Astrocyte of the cerebellum (primary cell): ENCODE measurements around the gene DIP2C.
A peak's percentile ranks its signal among the peaks of the same experiment; 100 is the strongest.

Experiments
- DNase-seq: peaks from one replicate; pipeline ENCODE4 v3.0.0-alpha.2; 2011; ENCODE audit warnings: low read depth
- H3K4me3 ChIP-seq: 2 replicates; pipeline ENCODE4 v1.5.1; 2011; ENCODE audit warnings: mild to moderate bottlenecking, low read depth, low read length, moderate library complexity
- in situ Hi-C: cut with HindIII; loops from 2 replicates; pipeline ENCODE4 v1.10.0; 2017; ENCODE audit warnings: low sequenced_read_pairs
- TF ChIP-seq, protein P1 (sequence below): IDR thresholded peaks from 2 replicates; pipeline ENCODE4 v1.5.1; 2012; ENCODE audit warnings: low read length, low read depth, moderate library complexity, mild to moderate bottlenecking; ENCODE audit errors: missing control alignments

Gene DIP2C

DNA sequence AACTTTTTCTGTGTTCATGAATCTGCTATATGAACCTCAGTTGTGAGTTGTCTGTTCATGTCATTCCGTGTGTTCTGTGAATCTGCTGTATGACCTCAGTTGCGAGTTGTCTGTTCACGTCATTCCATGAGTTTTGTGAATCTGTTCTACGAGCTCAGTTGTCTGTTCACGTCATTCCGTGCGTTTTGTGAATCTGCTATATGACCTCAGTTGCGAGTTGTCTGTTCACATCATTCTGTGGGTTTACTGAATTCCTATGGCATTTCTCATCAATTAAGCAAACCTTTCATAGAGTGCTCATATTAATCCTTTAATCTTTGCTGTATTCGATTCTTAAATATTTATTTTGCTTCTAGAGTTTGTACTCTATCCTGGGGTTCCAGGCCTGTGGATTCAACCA is 150.6 kb downstream of the DIP2C start:
- in situ Hi-C loops: no loop called here
- TF ChIP-seq, protein P1, sequence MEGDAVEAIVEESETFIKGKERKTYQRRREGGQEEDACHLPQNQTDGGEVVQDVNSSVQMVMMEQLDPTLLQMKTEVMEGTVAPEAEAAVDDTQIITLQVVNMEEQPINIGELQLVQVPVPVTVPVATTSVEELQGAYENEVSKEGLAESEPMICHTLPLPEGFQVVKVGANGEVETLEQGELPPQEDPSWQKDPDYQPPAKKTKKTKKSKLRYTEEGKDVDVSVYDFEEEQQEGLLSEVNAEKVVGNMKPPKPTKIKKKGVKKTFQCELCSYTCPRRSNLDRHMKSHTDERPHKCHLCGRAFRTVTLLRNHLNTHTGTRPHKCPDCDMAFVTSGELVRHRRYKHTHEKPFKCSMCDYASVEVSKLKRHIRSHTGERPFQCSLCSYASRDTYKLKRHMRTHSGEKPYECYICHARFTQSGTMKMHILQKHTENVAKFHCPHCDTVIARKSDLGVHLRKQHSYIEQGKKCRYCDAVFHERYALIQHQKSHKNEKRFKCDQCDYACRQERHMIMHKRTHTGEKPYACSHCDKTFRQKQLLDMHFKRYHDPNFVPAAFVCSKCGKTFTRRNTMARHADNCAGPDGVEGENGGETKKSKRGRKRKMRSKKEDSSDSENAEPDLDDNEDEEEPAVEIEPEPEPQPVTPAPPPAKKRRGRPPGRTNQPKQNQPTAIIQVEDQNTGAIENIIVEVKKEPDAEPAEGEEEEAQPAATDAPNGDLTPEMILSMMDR: no peak
- DNase-seq: peak; percentile 57
- H3K4me3 ChIP-seq: no peak overlapping the region

DNA sequence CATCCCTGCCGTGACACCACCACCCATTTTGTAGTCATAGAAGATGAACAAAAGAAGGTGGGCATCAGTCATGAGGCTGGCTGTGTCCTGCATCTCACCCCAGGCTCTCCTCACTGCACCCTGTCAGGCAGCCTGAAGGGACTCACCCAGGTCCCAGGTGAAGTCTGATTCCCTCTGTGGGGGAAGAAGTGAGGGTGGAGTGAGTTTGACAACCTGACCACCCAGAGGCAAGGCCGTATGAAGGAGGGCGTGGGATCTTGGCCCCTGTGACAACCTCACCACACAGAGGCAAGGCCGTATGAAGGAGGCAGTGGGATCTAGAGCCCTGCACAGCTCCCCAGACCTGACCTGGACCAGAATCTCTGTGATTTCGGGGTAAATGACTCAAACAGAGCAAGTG is 152.5 kb downstream of the DIP2C start:
- no peak for DNase-seq
- no peak overlapping the region for H3K4me3 ChIP-seq
- in situ Hi-C loops: no loop called here
- TF ChIP-seq, protein P1: no peak

DNA sequence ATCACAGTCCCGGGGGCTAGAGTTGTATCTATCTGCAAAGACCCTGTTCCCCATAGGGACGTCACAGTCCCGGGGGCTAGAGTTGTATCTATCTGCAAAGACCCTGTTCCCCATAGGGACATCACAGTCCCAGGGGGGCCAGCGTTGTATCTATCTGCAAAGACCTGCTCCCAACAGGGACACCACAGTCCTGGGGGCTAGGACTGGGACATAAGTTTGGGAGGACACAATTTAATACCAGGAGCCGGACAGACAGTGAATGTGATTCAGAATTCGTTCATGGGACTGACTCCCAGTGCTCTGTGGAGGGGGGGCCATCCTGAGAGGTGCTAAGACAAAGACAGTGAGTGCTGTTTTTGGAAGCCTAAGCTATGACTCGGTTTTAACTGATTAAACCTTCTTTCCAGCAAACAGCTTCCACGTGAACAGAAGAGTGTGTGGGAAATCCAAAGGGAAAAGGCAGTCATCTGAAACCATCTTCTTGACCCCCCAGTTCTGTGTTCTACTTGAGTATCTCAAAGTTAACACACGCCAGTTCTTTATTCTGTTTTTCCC is 153.0 kb downstream of the DIP2C start:
- in situ Hi-C loops: no loop called here
- TF ChIP-seq, protein P1: no peak
- no peak overlapping the region for H3K4me3 ChIP-seq
- DNase-seq: no peak

DNA sequence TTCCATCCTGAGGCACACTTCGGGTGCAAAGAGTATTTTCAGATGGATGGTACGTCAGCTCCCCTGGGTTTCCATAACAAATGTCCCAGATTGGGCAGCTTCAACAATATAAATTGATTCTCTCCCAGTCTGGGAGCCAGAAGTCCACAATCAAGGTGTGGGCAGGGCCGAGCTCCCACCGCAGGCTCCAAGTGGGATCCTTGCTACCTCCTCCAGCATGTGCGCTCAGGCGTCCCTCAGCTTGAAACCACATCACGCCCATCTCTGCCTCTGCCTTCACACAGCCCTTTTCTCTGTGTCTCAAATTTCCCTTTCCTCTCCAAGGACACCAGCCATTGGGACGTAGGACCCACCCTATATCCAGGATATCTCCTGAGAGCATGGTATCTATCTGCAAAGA is 153.5 kb downstream of the DIP2C start:
- TF ChIP-seq, protein P1: no peak
- in situ Hi-C loops: no loop called here
- no peak overlapping the region for H3K4me3 ChIP-seq
- no peak for DNase-seq

DNA sequence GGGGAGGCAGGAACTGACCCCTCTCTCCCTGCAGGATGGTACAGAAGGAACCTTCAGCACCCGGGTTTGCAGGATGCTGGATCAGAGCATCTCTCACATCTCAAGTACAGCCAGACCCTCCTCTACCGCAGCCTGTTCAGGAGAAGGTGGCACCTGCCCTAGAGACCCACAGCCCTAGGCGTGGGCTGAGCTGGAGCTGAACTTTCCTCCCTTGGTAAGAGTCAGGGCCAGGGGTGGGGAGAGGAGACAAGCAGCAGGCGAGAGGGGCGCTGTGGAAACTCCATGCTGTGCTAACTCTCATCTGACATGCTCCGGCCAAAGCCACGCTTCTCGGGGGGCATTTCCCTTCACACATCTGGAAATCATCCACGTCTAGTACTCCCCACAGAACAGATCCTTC is 154.4 kb downstream of the DIP2C start:
- TF ChIP-seq, protein P1: no peak
- no peak overlapping the region for H3K4me3 ChIP-seq
- in situ Hi-C loops: no loop called here
- no peak for DNase-seq

DNA sequence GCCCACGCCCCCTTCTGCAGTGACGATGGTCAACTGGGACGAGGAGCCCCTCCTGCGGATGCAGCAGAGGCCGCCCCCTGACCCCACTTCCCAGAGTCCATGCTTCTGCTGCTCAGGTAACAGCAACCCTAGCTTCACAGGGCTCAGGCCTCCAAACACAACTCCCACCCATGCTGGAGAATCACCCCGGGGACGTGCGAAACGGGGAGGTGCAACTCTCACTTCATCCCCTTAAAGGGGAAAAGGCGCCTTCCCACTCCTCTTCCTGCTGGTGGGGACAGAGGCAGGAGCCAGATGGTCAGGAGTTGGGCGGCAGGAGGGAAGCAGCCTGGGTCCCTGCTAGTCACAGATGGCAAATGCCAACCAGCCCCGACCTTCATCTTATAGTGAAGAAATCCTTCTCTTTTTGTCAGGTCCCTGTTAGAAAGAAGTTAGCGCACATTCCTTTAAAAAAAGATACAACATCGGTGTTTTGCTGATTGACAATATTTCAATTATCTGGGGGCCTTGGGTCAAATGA is 155.4 kb downstream of the DIP2C start:
- no peak overlapping the region for H3K4me3 ChIP-seq
- no peak for DNase-seq
- TF ChIP-seq, protein P1: no peak
- in situ Hi-C loops: no loop called here
